Keratinocyte (primary cell): ENCODE data around the gene KRT84. TPM values are rescaled to one million over a fixed set of nuclear protein-coding genes. Genes with fewer than 3 reads are reported as not detected.

Experiments
- DNase-seq: peaks from one replicate; pipeline ENCODE4 v3.0.0-alpha.2; 2011; ENCODE audit warnings: low read depth, missing footprints, low spot score
- FAIRE-seq: peaks from 2 replicates; lab custom pipeline; 2011; peaks lifted over from hg19 to GRCh38; lab: Jason Lieb, UNC
- H2AFZ ChIP-seq: 2 replicates; pipeline ENCODE4 v1.6.0; 2012; ENCODE audit warnings: low read length, control low read depth, inconsistent platforms; ENCODE audit not compliant: control insufficient read depth
- H3K27ac ChIP-seq: 2 replicates; pipeline ENCODE4 v1.5.1; 2011; ENCODE audit warnings: low read length; ENCODE audit not compliant: control insufficient read depth, insufficient read depth
- H3K27me3 ChIP-seq: 3 replicates; pipeline ENCODE4 v1.6.0; 2011; ENCODE audit warnings: low read length; ENCODE audit not compliant: control insufficient read depth, insufficient read depth; ENCODE audit errors: extremely low read depth
- H3K36me3 ChIP-seq, 2 experiments: 2 replicates in 1 of 2; 3 replicates in 1 of 2; pipeline ENCODE4 v1.5.1; 2011; ENCODE audit warnings: low read length in 2 of 2, mild to moderate bottlenecking in 1 of 2; ENCODE audit not compliant: control insufficient read depth in 2 of 2, insufficient read depth in 2 of 2; ENCODE audit errors: extremely low read depth in 1 of 2
- H3K4me1 ChIP-seq: 3 replicates; pipeline ENCODE4 v1.5.1; 2011; ENCODE audit warnings: low read length; ENCODE audit not compliant: control insufficient read depth, insufficient read depth; ENCODE audit errors: extremely low read depth
- H3K4me2 ChIP-seq: 3 replicates; pipeline ENCODE4 v1.6.0; 2011; ENCODE audit warnings: low read depth, low read length; ENCODE audit not compliant: control insufficient read depth, insufficient read depth; ENCODE audit errors: extremely low read depth
- H3K4me3 ChIP-seq, 3 experiments: fragments of 200-600 bp in 1 of 3; sonication (generic) in 1 of 3; 2 replicates in 2 of 3; 3 replicates in 1 of 3; pipeline ENCODE4 v1.5.1; 2011 to 2016; ENCODE audit warnings: low read length in 3 of 3, mild to moderate bottlenecking in 3 of 3, control low read depth in 2 of 3, inconsistent platforms in 1 of 3, low read depth in 1 of 3, mixed read lengths in 1 of 3, mixed run types in 1 of 3, moderate library complexity in 1 of 3; ENCODE audit not compliant: control insufficient read depth in 2 of 3, insufficient read depth in 2 of 3; ENCODE audit errors: extremely low read depth in 1 of 3
- H3K79me2 ChIP-seq: 2 replicates; pipeline ENCODE4 v1.6.0; 2012; ENCODE audit warnings: low read length; ENCODE audit not compliant: control insufficient read depth, insufficient read depth
- H3K9ac ChIP-seq: 3 replicates; pipeline ENCODE4 v1.6.0; 2011; ENCODE audit warnings: low read length; ENCODE audit not compliant: control insufficient read depth, insufficient read depth; ENCODE audit errors: extremely low read depth
- H3K9me1 ChIP-seq: 3 replicates; pipeline ENCODE4 v1.6.0; 2011; ENCODE audit warnings: low read length; ENCODE audit not compliant: control insufficient read depth, insufficient read depth; ENCODE audit errors: extremely low read depth
- H3K9me3 ChIP-seq: 2 replicates; pipeline ENCODE4 v1.5.1; 2012; ENCODE audit warnings: low read depth, low read length; ENCODE audit not compliant: control insufficient read depth
- H4K20me1 ChIP-seq: 3 replicates; pipeline ENCODE4 v1.6.0; 2011; ENCODE audit warnings: low read length; ENCODE audit not compliant: control insufficient read depth, insufficient read depth; ENCODE audit errors: extremely low read depth
- CTCF ChIP-seq, 3 experiments: IDR thresholded peaks in 1 of 3; conservative IDR thresholded peaks in 1 of 3; optimal IDR thresholded peaks in 1 of 3; 2 replicates in 2 of 3; 3 replicates in 1 of 3; pipeline versions ENCODE3 to v1.5.1; 2011; ENCODE audit warnings: low read length in 3 of 3, mild to moderate bottlenecking in 3 of 3, moderate library complexity in 2 of 3, control low read depth in 1 of 3, inconsistent platforms in 1 of 3; ENCODE audit not compliant: insufficient read depth in 2 of 3; ENCODE audit errors: extremely low read depth in 1 of 3
- EZH2 ChIP-seq: IDR thresholded peaks from one replicate; pipeline ENCODE4 v1.6.1; 2012; ENCODE audit warnings: inconsistent platforms, mild to moderate bottlenecking, low read length, moderate library complexity
- dilution Hi-C: fragments of 300-500 bp; cut with MboI; formaldehyde crosslinking; loops from one replicate; pipeline ENCODE4 v1.7.0; 2020; ENCODE audit warnings: low sequenced_read_pairs; ENCODE audit not compliant: extremely low pct_ligation_motif_present
- polyA plus RNA-seq, 5 experiments: library from polyadenylated mRNA; depleted of rRNA in 3 of 5; stranded (reverse) in 3 of 5; stranded (forward) in 1 of 5; unstranded in 1 of 5; fragments of >200 nt; gene quantifications; 1 replicate in 1 of 5; 2 replicates in 3 of 5; 3 replicates in 1 of 5; pipeline versions ENCODE4 v1.2.1 to v1.2.3, GENCODE V29; 2011 to 2012; ENCODE audit warnings: missing spikeins in 2 of 5, low read depth in 1 of 5, low replicate concordance in 1 of 5

The KRT84 gene
- polyA plus RNA-seq, 1 donor (not counting 4 experiments of a cell fraction or from before 2014, with no cell fraction given): 0.10 TPM

GRCh38 chr12:52344111-52344510, 41.3 kb downstream of the KRT84 start:
- Histone ChIP-seq H3K36me3 (no peaks in the 10 kb centered on the region), H3K9me1 (no peaks in the 10 kb centered on the region), H3K4me2 (no peak overlapping the region), H3K9me3 (no peaks in the 10 kb centered on the region), H3K79me2 (no peaks in the 10 kb centered on the region), H2AFZ (no peak overlapping the region), H3K4me1 (peaks cover 18% of the 10 kb centered on the region), H3K9ac (no peak overlapping the region), H3K27me3 (peaks cover 3% of the 10 kb centered on the region), H4K20me1 (no peaks in the 10 kb centered on the region), H3K4me3 (no peak overlapping the region), H3K27ac (no peak overlapping the region)
- TF ChIP-seq CTCF (optimal IDR thresholded peaks at IDR 0.05 in 1 of 3, IDR thresholded peaks at IDR 0.05 in 1 of 3, conservative IDR thresholded peaks at IDR 0.05 in 1 of 3; ENCODE audit: extremely low read depth in 1 of 3, insufficient read depth in 2 of 3, low read length in 3 of 3) (no peak), EZH2 (no peak)
- dilution Hi-C loops: no loop called here
- FAIRE-seq: no peak
- no peak for DNase-seq

- no peaks in the 10 kb centered on the region for H3K79me2 ChIP-seq
- FAIRE-seq (no peak), DNase-seq (no peak)
- H3K27ac ChIP-seq: no peak overlapping the region
- TF ChIP-seq CTCF (optimal IDR thresholded peaks at IDR 0.05 in 1 of 3, IDR thresholded peaks at IDR 0.05 in 1 of 3, conservative IDR thresholded peaks at IDR 0.05 in 1 of 3; ENCODE audit: extremely low read depth in 1 of 3, insufficient read depth in 2 of 3, low read length in 3 of 3): no peak
- TF ChIP-seq EZH2: no peak
- no peak overlapping the region for H3K4me2 ChIP-seq
- H2AFZ ChIP-seq: no peak overlapping the region
- H4K20me1 ChIP-seq: no peaks in the 10 kb centered on the region
- H3K4me3 ChIP-seq: no peak overlapping the region
- H3K9me1 ChIP-seq: no peaks in the 10 kb centered on the region
- H3K9me3 ChIP-seq: no peaks in the 10 kb centered on the region
- H3K27me3 ChIP-seq: peaks cover 3% of the 10 kb centered on the region
- H3K4me1 ChIP-seq: peaks cover 23% of the 10 kb centered on the region
- H3K9ac ChIP-seq: no peak overlapping the region
- no peaks in the 10 kb centered on the region for H3K36me3 ChIP-seq
- dilution Hi-C loops: no loop called here
Measured at GRCh38 chr12:52343550-52343949, 41.9 kb downstream of the KRT84 start.
